HG03342 (cell line): ENCODE data around the gene ZNF177.

Source experiments
- ATAC-seq: cut with Tn5 transposase; IDR thresholded peaks from one replicate; pipeline ENCODE4 v1.9.1; 2021; ENCODE audit warnings: mild to moderate bottlenecking, moderate library complexity; ENCODE audit not compliant: unreplicated experiment

ZNF177 gene

GRCh38 chr19:9427941-9428340 lies 65.1 kb downstream of the ZNF177 start:
- no peak for ATAC-seq

GRCh38 chr19:9430444-9430843 lies 67.6 kb downstream of the ZNF177 start:
- no peak for ATAC-seq

GRCh38 chr19:9431475-9431874 lies 68.7 kb downstream of the ZNF177 start:
- no peak for ATAC-seq
